H9 (cell line): Measurements from ENCODE around the gene NDUFB10. TPM values are rescaled to one million over a fixed set of nuclear protein-coding genes. Genes with fewer than 3 reads are reported as not detected.
A peak's percentile ranks its signal among the peaks of the same experiment; 100 is the strongest.

ENCODE experiments used
- DNase-seq: peaks from one replicate; pipeline ENCODE4 v3.0.0-alpha.2; 2017
- H2AFZ ChIP-seq: one replicate; pipeline ENCODE4 v1.6.1; 2013; ENCODE audit warnings: mild to moderate bottlenecking, low read length, control low read depth, moderate library complexity
- H2AK5ac ChIP-seq: 2 replicates; pipeline ENCODE4 v1.6.1; 2013; ENCODE audit warnings: low read length, control low read depth, mixed read lengths; ENCODE audit not compliant: insufficient read length
- H2BK120ac ChIP-seq: one replicate; pipeline ENCODE4 v1.6.1; 2013; ENCODE audit warnings: low read depth, mild to moderate bottlenecking, low read length, control low read depth, inconsistent platforms; ENCODE audit not compliant: poor library complexity, severe bottlenecking
- H2BK12ac ChIP-seq: 2 replicates; pipeline ENCODE4 v1.6.1; 2013; ENCODE audit warnings: low read length, control low read depth, mixed read lengths, low read depth; ENCODE audit not compliant: insufficient read length
- H2BK15ac ChIP-seq: 2 replicates; pipeline ENCODE4 v1.6.1; 2013; ENCODE audit warnings: low read depth, low read length, control low read depth
- H2BK20ac ChIP-seq: one replicate; pipeline ENCODE4 v1.6.1; 2013; ENCODE audit warnings: low read depth, mild to moderate bottlenecking, low read length, control low read depth, inconsistent platforms; ENCODE audit not compliant: poor library complexity, severe bottlenecking
- H2BK5ac ChIP-seq: 2 replicates; pipeline ENCODE4 v1.6.1; 2013; ENCODE audit warnings: low read length, control low read depth, mixed read lengths; ENCODE audit not compliant: insufficient read length
- H3K14ac ChIP-seq: 2 replicates; pipeline ENCODE4 v1.6.1; 2013; ENCODE audit warnings: low read length, control low read depth; ENCODE audit not compliant: insufficient read depth
- H3K18ac ChIP-seq: 2 replicates; pipeline ENCODE4 v1.6.1; 2013; ENCODE audit warnings: low read depth, mild to moderate bottlenecking, mixed read lengths, low read length, control low read depth; ENCODE audit not compliant: insufficient read length
- H3K23ac ChIP-seq: 2 replicates; pipeline ENCODE4 v1.6.1; 2013; ENCODE audit warnings: low read length, control low read depth, mixed read lengths, low read depth; ENCODE audit not compliant: insufficient read length
- H3K23me2 ChIP-seq: 2 replicates; pipeline ENCODE4 v1.6.1; 2013; ENCODE audit warnings: low read depth, mild to moderate bottlenecking, mixed read lengths, low read length, control low read depth; ENCODE audit not compliant: insufficient read length, poor library complexity, severe bottlenecking
- H3K27ac ChIP-seq: 2 replicates; pipeline ENCODE4 v1.5.1; 2013; ENCODE audit warnings: low read length, control low read depth, mixed read lengths, low read depth; ENCODE audit not compliant: insufficient read length
- H3K27me3 ChIP-seq: 2 replicates; pipeline ENCODE4 v1.6.1; 2013; ENCODE audit warnings: low read length, control low read depth, inconsistent platforms; ENCODE audit not compliant: insufficient read depth
- H3K4ac ChIP-seq: 2 replicates; pipeline ENCODE4 v1.6.1; 2013; ENCODE audit warnings: low read depth, mild to moderate bottlenecking, control low read depth, inconsistent platforms, low read length, moderate library complexity
- H3K4me1 ChIP-seq: 2 replicates; pipeline ENCODE4 v1.6.1; 2013; ENCODE audit warnings: low read length, control low read depth, inconsistent platforms; ENCODE audit not compliant: insufficient read depth
- H3K4me2 ChIP-seq: 2 replicates; pipeline ENCODE4 v1.6.1; 2013; ENCODE audit warnings: low read length, control low read depth, mixed read lengths; ENCODE audit not compliant: insufficient read length, insufficient read depth
- H3K56ac ChIP-seq: 2 replicates; pipeline ENCODE4 v1.6.1; 2013; ENCODE audit warnings: low read depth, mild to moderate bottlenecking, mixed read lengths, low read length, control low read depth; ENCODE audit not compliant: insufficient read length
- H3K79me1 ChIP-seq: 2 replicates; pipeline ENCODE4 v1.6.1; 2013; ENCODE audit warnings: low read depth, mild to moderate bottlenecking, moderate library complexity, low read length, control low read depth, inconsistent platforms; ENCODE audit not compliant: insufficient read depth, poor library complexity, severe bottlenecking
- H3K79me2 ChIP-seq: 2 replicates; pipeline ENCODE4 v1.6.1; 2013; ENCODE audit warnings: low read length, control low read depth, inconsistent platforms; ENCODE audit not compliant: insufficient read depth
- H3K9ac ChIP-seq: 2 replicates; pipeline ENCODE4 v1.6.1; 2013; ENCODE audit warnings: low read length, control low read depth, mixed read lengths; ENCODE audit not compliant: insufficient read length; ENCODE audit errors: extremely low read depth
- H3K9me3 ChIP-seq: one replicate; pipeline ENCODE4 v1.6.1; 2013; ENCODE audit warnings: low read depth, low read length, inconsistent platforms; ENCODE audit not compliant: control insufficient read depth
- H3T11ph ChIP-seq: one replicate; pipeline ENCODE4 v1.6.1; 2013; ENCODE audit warnings: mild to moderate bottlenecking, low read length, control low read depth, inconsistent platforms
- H4K20me1 ChIP-seq: one replicate; pipeline ENCODE4 v1.6.1; 2013; ENCODE audit not compliant: control insufficient read depth, insufficient read length, insufficient read depth
- H4K5ac ChIP-seq: 2 replicates; pipeline ENCODE4 v1.6.1; 2013; ENCODE audit warnings: low read depth, mild to moderate bottlenecking, mixed read lengths, low read length, control low read depth; ENCODE audit not compliant: insufficient read length
- H4K8ac ChIP-seq: replicated peaks from 2 replicates; pipeline ENCODE4 v1.6.1; 2013; ENCODE audit warnings: low read length, control low read depth, mixed read lengths, low read depth; ENCODE audit not compliant: insufficient read length
- H4K91ac ChIP-seq: 2 replicates; pipeline ENCODE4 v1.6.1; 2013; ENCODE audit warnings: low read depth, mild to moderate bottlenecking, moderate library complexity, mixed read lengths, low read length, control low read depth; ENCODE audit not compliant: insufficient read length
- H3K27ac Mint-ChIP-seq, 3 experiments: 2 replicates in 2 of 3; 3 replicates in 1 of 3; pipeline ENCODE4 v1.8.0; 2020 to 2021; ENCODE audit warnings: mixed read lengths in 3 of 3, mild to moderate bottlenecking in 1 of 3, moderate library complexity in 1 of 3
- H3K27me3 Mint-ChIP-seq: 2 replicates; pipeline ENCODE4 v1.8.0; 2021; ENCODE audit warnings: low read depth, mild to moderate bottlenecking, moderate library complexity, mixed read lengths
- H3K36me3 Mint-ChIP-seq, 3 experiments: 2 replicates in 2 of 3; 3 replicates in 1 of 3; pipeline ENCODE4 v1.8.0; 2020 to 2021; ENCODE audit warnings: low read depth in 3 of 3, mixed read lengths in 3 of 3; ENCODE audit not compliant: insufficient read depth in 1 of 3
- H3K4me1 Mint-ChIP-seq, 2 experiments: 2 replicates each; pipeline ENCODE4 v1.8.0; 2020; ENCODE audit warnings: mixed read lengths in 2 of 2
- H3K4me3 Mint-ChIP-seq, 2 experiments: 2 replicates in 1 of 2; 3 replicates in 1 of 2; pipeline ENCODE4 v1.8.0; 2020 to 2021; ENCODE audit warnings: mild to moderate bottlenecking in 2 of 2, mixed read lengths in 2 of 2, moderate library complexity in 1 of 2
- H3K9me3 Mint-ChIP-seq, 2 experiments: 2 replicates in 1 of 2; 3 replicates in 1 of 2; pipeline ENCODE4 v1.8.0; 2020; ENCODE audit warnings: mild to moderate bottlenecking in 2 of 2, mixed read lengths in 2 of 2, moderate library complexity in 1 of 2
- WGBS: extraction: QIAGEN DNeasy Blood & Tissue Kit; methylation state at CpG from one replicate; pipeline ENCODE4 v1.1.7; 2013; ENCODE audit warnings: missing lambda C conversion rate, low lambda C conversion rate, mixed read lengths; ENCODE audit not compliant: insufficient read length; ENCODE audit errors: extremely low coverage; 5-methylcytosine and 5-hydroxymethylcytosine counted together
- total RNA-seq: library from RNA; stranded (reverse); gene quantifications from 2 replicates; pipeline ENCODE4 v1.2.1, GENCODE V29; 2021
- TF ChIP-seq, protein P1 (sequence below): fragments of 200-600 bp; sonication (generic); conservative IDR thresholded peaks from 3 replicates; pipeline ENCODE4 v1.8.0; 2021; ENCODE audit warnings: antibody characterized with exemption, mild to moderate bottlenecking

NDUFB10 gene
- total RNA-seq, 1 experiment from 2014 or later, result 191 TPM

DNA sequence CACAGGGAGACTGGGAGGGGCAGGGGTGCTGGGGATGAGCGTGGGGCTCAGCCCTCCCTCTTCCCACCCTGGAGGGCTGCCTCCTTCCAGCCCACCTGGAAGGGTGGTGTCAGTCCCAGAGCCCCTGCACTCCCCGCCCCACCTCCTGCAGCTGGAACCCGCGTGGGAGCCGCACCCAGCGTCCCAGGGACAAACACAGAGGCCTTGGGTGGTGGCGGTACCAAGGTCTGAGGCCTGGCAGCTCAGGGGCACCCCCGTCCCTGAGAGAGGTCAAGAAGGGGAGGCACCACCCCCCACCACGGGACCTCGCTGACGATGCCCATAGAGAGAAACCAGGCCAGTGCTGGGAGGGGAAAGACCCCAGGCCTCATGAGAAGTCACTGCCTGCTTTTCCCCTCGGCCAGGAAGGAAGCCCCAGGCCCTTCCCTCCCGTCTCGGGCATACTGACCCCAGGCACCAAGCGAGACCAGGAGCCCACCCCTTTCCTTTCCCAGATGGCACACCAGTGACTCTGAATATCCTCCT, 45.2 kb upstream of the NDUFB10 start:
- Histone ChIP-seq H2BK120ac (no peak overlapping the region), H3K4me1 (no peaks in the 10 kb centered on the region; the same call in 1 of the 2 replicates), H3K4me2 (no peak overlapping the region), H4K8ac (no peak overlapping the region), H3K23me2 (peaks cover 4% of the 10 kb centered on the region), H3K23ac (no peak overlapping the region), H3K79me1 (no peaks in the 10 kb centered on the region), H2BK12ac (no peak overlapping the region), H2BK5ac (no peak overlapping the region), H3T11ph (no peak overlapping the region), H3K9me3 (no peaks in the 10 kb centered on the region), H4K5ac (no peak overlapping the region), H3K4ac (no peak overlapping the region), H2AK5ac (no peak overlapping the region), H2BK15ac (no peak overlapping the region), H3K9ac (no peak overlapping the region), H3K14ac (no peak overlapping the region; the same call in 1 of the 2 replicates), H3K27me3 (peaks cover 27% of the 10 kb centered on the region), H2AFZ (no peak overlapping the region), H3K18ac (no peak overlapping the region), H2BK20ac (no peak overlapping the region), H3K27ac (no peak overlapping the region), H3K56ac (no peak overlapping the region), H4K91ac (no peak overlapping the region), H4K20me1 (no peaks in the 10 kb centered on the region), H3K79me2 (no peaks in the 10 kb centered on the region)
- no peaks in the 10 kb centered on the region for H3K36me3 Mint-ChIP-seq
- WGBS, result no CpG with 5 or more reads among the region's 15 CpGs
- H3K27ac Mint-ChIP-seq, result no peak overlapping the region
- peaks cover 54% of the 10 kb centered on the region for H3K27me3 Mint-ChIP-seq
- TF ChIP-seq, protein P1, sequence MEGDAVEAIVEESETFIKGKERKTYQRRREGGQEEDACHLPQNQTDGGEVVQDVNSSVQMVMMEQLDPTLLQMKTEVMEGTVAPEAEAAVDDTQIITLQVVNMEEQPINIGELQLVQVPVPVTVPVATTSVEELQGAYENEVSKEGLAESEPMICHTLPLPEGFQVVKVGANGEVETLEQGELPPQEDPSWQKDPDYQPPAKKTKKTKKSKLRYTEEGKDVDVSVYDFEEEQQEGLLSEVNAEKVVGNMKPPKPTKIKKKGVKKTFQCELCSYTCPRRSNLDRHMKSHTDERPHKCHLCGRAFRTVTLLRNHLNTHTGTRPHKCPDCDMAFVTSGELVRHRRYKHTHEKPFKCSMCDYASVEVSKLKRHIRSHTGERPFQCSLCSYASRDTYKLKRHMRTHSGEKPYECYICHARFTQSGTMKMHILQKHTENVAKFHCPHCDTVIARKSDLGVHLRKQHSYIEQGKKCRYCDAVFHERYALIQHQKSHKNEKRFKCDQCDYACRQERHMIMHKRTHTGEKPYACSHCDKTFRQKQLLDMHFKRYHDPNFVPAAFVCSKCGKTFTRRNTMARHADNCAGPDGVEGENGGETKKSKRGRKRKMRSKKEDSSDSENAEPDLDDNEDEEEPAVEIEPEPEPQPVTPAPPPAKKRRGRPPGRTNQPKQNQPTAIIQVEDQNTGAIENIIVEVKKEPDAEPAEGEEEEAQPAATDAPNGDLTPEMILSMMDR, result no peak
- H3K4me1 Mint-ChIP-seq, result peaks cover 3 to 49% of the 10 kb centered on the region in 2 experiments
- H3K4me3 Mint-ChIP-seq, result peak overlapping the region in 1 of 2 experiments; percentile 32; a peak in 1 of 5 replicates
- no peaks in the 10 kb centered on the region for H3K9me3 Mint-ChIP-seq
- no peak for DNase-seq
